ENCODE measurements around the gene VPS4A. TPM values are rescaled to one million over a fixed set of nuclear protein-coding genes. Genes with fewer than 3 reads are reported as not detected.
A peak's percentile ranks its signal among the peaks of the same experiment; 100 is the strongest.

The VPS4A gene
- total RNA-seq, 1 experiment from 2014 or later: 18.3 TPM

- Histone ChIP-seq H3K4me2 (ENCODE audit: low read depth, low read length, poor library complexity, severe bottlenecking) (no peak overlapping the region), H3K27me3 (ENCODE audit: low read length) (no peaks in the 10 kb centered on the region), H3K27ac (ENCODE audit: low read length) (no peak overlapping the region), H3K36me3 (ENCODE audit: insufficient read depth, low read length) (peaks cover 10% of the 10 kb centered on the region; the same call in 1 of the 2 replicates), H3K79me2 (ENCODE audit: low read length) (peaks cover 33% of the 10 kb centered on the region), H2AFZ (ENCODE audit: low read length) (no peak overlapping the region), H3K9me3 (ENCODE audit: low read length) (no peaks in the 10 kb centered on the region), H3K9ac (ENCODE audit: low read length) (no peak overlapping the region), H3K4me1 (ENCODE audit: low read length) (peaks cover 15% of the 10 kb centered on the region), H3K9me2 (replicated peaks; ENCODE audit: insufficient read depth, low read length) (no peaks in the 10 kb centered on the region), H4K20me1 (ENCODE audit: insufficient read depth, low read depth, low read length) (peaks cover 14% of the 10 kb centered on the region), H3K4me3 (ENCODE audit: low read length) (no peak overlapping the region)
- no peak for DNase-seq
Observed at GRCh38 chr16:69309316-69309715, 1.8 kb upstream of the VPS4A start.

DNA sequence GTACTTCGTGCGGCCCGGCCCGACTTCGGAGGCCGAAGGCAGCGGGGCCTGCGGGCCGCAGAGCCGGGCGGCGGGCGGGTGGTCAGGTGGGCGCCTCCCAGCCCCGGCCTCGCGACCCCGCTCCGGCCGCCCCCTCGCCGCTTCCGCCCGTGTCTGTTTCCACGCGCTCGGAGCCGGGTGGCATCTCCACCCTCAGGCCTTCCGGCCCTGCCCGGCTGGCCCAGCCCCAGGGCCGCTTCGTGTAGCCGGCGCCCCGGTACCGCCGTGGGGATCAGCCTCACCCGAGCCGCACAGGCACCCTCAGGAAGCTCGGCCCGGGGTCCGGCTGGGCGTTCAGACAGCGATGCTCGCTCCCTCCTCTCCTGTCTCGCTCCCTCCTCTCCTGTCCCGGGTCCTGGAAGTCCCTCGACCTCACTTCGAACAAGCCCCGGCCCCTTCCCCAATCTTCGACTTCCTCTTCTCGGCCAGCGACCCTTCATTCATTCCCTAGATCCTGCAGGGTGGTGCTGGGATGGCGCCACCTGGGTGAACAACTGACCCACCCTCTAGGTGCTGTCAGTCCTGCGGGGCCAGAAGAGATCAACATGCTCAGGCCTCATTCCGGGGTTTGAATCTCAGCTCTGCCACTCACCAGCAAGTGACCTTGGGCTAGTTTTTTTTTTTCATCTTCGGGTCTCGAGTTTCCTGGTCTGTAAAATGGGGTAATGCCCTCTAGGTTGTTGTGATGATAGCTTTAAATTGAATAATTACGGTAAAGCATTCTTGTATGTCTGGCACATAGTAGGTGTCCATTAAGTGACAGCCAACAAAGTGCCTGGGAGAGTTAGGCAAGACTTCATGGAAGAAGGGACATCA, 610 bp downstream of the VPS4A start:
- H3K27me3 ChIP-seq (ENCODE audit: low read length): no peaks in the 10 kb centered on the region
- H3K36me3 ChIP-seq (ENCODE audit: insufficient read depth, low read length): peaks cover 14% of the 10 kb centered on the region
- H3K27ac ChIP-seq (ENCODE audit: low read length): peak overlapping the region; percentile 60; the same call in 1 of the 2 replicates
- H3K79me2 ChIP-seq (ENCODE audit: low read length): peaks cover 38% of the 10 kb centered on the region
- peak overlapping the region; percentile 98 for H3K9ac ChIP-seq (ENCODE audit: low read length)
- peak; percentile 80 for DNase-seq
- no peaks in the 10 kb centered on the region for H3K9me2 ChIP-seq (replicated peaks; ENCODE audit: insufficient read depth, low read length)
- H3K9me3 ChIP-seq (ENCODE audit: low read length): no peaks in the 10 kb centered on the region
- peaks cover 7% of the 10 kb centered on the region for H3K4me1 ChIP-seq (ENCODE audit: low read length)
- no peak overlapping the region; the same call in 1 of the 2 replicates for H2AFZ ChIP-seq (ENCODE audit: low read length)
- peak overlapping the region; percentile 84 for H3K4me3 ChIP-seq (ENCODE audit: low read length)
- peak overlapping the region; percentile 87 for H3K4me2 ChIP-seq (ENCODE audit: low read depth, low read length, poor library complexity, severe bottlenecking)
- peaks cover 17% of the 10 kb centered on the region for H4K20me1 ChIP-seq (ENCODE audit: insufficient read depth, low read depth, low read length)

GRCh38 chr16:69313469-69313868, 2.3 kb downstream of the VPS4A start:
- Histone ChIP-seq H3K4me1 (ENCODE audit: low read length) (peaks cover 7% of the 10 kb centered on the region), H3K4me3 (ENCODE audit: low read length) (no peak overlapping the region), H3K4me2 (ENCODE audit: low read depth, low read length, poor library complexity, severe bottlenecking) (no peak overlapping the region), H2AFZ (ENCODE audit: low read length) (no peak overlapping the region), H4K20me1 (ENCODE audit: insufficient read depth, low read depth, low read length) (peaks cover 17% of the 10 kb centered on the region), H3K36me3 (ENCODE audit: insufficient read depth, low read length) (peaks cover 14% of the 10 kb centered on the region), H3K9me3 (ENCODE audit: low read length) (no peaks in the 10 kb centered on the region), H3K79me2 (ENCODE audit: low read length) (peaks cover 38% of the 10 kb centered on the region), H3K27me3 (ENCODE audit: low read length) (no peaks in the 10 kb centered on the region), H3K27ac (ENCODE audit: low read length) (no peak overlapping the region), H3K9me2 (replicated peaks; ENCODE audit: insufficient read depth, low read length) (no peaks in the 10 kb centered on the region), H3K9ac (ENCODE audit: low read length) (no peak overlapping the region)
- DNase-seq: no peak

- no peaks in the 10 kb centered on the region for H3K9me2 ChIP-seq (replicated peaks; ENCODE audit: insufficient read depth, low read length)
- H3K4me1 ChIP-seq (ENCODE audit: low read length): peaks cover 7% of the 10 kb centered on the region
- no peak overlapping the region for H3K4me2 ChIP-seq (ENCODE audit: low read depth, low read length, poor library complexity, severe bottlenecking)
- H3K4me3 ChIP-seq (ENCODE audit: low read length): no peak overlapping the region
- DNase-seq: no peak
- H2AFZ ChIP-seq (ENCODE audit: low read length): no peak overlapping the region
- peaks cover 17% of the 10 kb centered on the region for H4K20me1 ChIP-seq (ENCODE audit: insufficient read depth, low read depth, low read length)
- H3K36me3 ChIP-seq (ENCODE audit: insufficient read depth, low read length): peaks cover 14% of the 10 kb centered on the region
- peaks cover 38% of the 10 kb centered on the region for H3K79me2 ChIP-seq (ENCODE audit: low read length)
- no peak overlapping the region for H3K9ac ChIP-seq (ENCODE audit: low read length)
- H3K27me3 ChIP-seq (ENCODE audit: low read length): no peaks in the 10 kb centered on the region
- no peaks in the 10 kb centered on the region for H3K9me3 ChIP-seq (ENCODE audit: low read length)
- H3K27ac ChIP-seq (ENCODE audit: low read length): no peak overlapping the region
Observed at GRCh38 chr16:69314534-69314933, 3.4 kb downstream of the VPS4A start.

GRCh38 chr16:69315486-69316311, 4.5 kb downstream of the VPS4A start:
- Histone ChIP-seq H3K27me3 (ENCODE audit: low read length) (no peaks in the 10 kb centered on the region), H3K9ac (ENCODE audit: low read length) (no peak overlapping the region), H2AFZ (ENCODE audit: low read length) (no peak overlapping the region), H3K9me2 (replicated peaks; ENCODE audit: insufficient read depth, low read length) (no peaks in the 10 kb centered on the region), H3K79me2 (ENCODE audit: low read length) (peaks cover 35% of the 10 kb centered on the region), H3K4me3 (ENCODE audit: low read length) (no peak overlapping the region), H4K20me1 (ENCODE audit: insufficient read depth, low read depth, low read length) (peaks cover 17% of the 10 kb centered on the region), H3K4me1 (ENCODE audit: low read length) (peaks cover 5% of the 10 kb centered on the region), H3K36me3 (ENCODE audit: insufficient read depth, low read length) (peaks cover 19% of the 10 kb centered on the region), H3K27ac (ENCODE audit: low read length) (no peak overlapping the region), H3K4me2 (ENCODE audit: low read depth, low read length, poor library complexity, severe bottlenecking) (no peak overlapping the region), H3K9me3 (ENCODE audit: low read length) (no peaks in the 10 kb centered on the region)
- DNase-seq: no peak

DNA sequence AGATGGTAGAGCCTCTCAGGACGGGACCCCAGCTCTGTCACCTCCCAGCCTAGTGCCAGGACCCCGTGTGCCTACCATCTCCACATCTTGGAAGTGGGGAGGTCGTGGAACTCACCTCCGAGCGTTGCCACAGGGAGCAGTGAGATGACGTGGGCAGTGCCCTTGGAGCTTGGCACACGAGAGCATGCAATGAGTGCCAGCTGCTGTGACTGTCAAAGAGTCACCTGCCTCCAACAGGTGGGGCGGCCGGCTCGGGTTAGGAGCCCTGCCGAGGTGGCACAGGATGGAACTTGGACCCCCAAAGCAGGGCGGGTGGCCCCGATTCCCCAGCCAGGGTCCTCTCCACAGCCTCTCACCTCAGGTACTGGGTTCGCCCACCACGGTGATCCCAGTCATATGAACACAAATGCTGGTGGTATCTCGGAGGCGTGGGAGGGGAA, 5.5 kb downstream of the VPS4A start:
- peaks cover 32% of the 10 kb centered on the region for H3K79me2 ChIP-seq (ENCODE audit: low read length)
- no peaks in the 10 kb centered on the region for H3K9me2 ChIP-seq (replicated peaks; ENCODE audit: insufficient read depth, low read length)
- peaks cover 23% of the 10 kb centered on the region for H3K36me3 ChIP-seq (ENCODE audit: insufficient read depth, low read length)
- no peak overlapping the region for H3K4me3 ChIP-seq (ENCODE audit: low read length)
- H3K9me3 ChIP-seq (ENCODE audit: low read length): no peaks in the 10 kb centered on the region
- peaks cover 17% of the 10 kb centered on the region for H4K20me1 ChIP-seq (ENCODE audit: insufficient read depth, low read depth, low read length)
- peaks cover 4% of the 10 kb centered on the region for H3K4me1 ChIP-seq (ENCODE audit: low read length)
- no peak overlapping the region for H3K4me2 ChIP-seq (ENCODE audit: low read depth, low read length, poor library complexity, severe bottlenecking)
- no peak overlapping the region for H3K27ac ChIP-seq (ENCODE audit: low read length)
- H2AFZ ChIP-seq (ENCODE audit: low read length): no peak overlapping the region
- H3K9ac ChIP-seq (ENCODE audit: low read length): no peak overlapping the region
- no peak for DNase-seq
- no peaks in the 10 kb centered on the region for H3K27me3 ChIP-seq (ENCODE audit: low read length)

DNA sequence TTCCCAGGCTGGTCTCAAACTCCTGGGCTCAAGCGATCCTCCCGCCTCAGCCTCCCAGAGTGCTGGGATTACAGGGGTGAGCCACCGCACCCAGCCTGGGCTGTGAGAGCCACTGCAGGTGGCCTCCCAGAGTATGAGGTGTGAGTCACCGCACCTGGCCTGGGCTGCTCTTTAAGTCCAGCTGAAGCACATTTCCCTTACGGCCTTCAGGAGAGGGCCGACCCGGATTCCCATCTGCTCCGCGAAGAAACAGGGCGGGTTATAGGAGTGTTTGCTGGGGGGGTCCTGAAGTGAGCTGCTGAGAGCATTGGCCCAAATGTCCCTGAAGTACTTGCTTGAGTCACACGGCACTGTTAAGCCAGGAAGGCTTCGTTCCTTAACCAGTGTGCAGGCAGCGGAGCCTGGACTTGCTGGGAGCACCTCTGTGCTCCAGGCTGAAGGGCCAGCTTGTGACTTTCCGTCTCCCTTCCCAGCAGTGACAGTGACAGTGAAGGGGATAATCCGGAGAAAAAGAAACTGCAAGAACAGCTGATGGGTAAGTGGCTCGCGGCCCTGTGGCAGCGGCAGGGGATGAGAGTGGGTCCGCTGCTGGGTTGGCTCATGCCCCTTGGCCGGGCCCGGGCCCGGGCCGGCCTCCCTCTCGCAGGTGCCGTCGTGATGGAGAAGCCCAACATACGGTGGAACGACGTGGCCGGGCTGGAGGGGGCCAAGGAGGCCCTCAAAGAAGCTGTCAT, 7.2 kb downstream of the VPS4A start:
- H3K9me2 ChIP-seq (replicated peaks; ENCODE audit: insufficient read depth, low read length): no peaks in the 10 kb centered on the region
- H2AFZ ChIP-seq (ENCODE audit: low read length): no peak overlapping the region
- H3K4me2 ChIP-seq (ENCODE audit: low read depth, low read length, poor library complexity, severe bottlenecking): no peak overlapping the region
- no peaks in the 10 kb centered on the region for H3K9me3 ChIP-seq (ENCODE audit: low read length)
- H3K36me3 ChIP-seq (ENCODE audit: insufficient read depth, low read length): peaks cover 25% of the 10 kb centered on the region
- peaks cover 27% of the 10 kb centered on the region for H3K79me2 ChIP-seq (ENCODE audit: low read length)
- H3K27ac ChIP-seq (ENCODE audit: low read length): no peak overlapping the region
- DNase-seq: no peak
- no peak overlapping the region for H3K9ac ChIP-seq (ENCODE audit: low read length)
- peaks cover 13% of the 10 kb centered on the region for H4K20me1 ChIP-seq (ENCODE audit: insufficient read depth, low read depth, low read length)
- no peaks in the 10 kb centered on the region for H3K4me1 ChIP-seq (ENCODE audit: low read length)
- no peaks in the 10 kb centered on the region for H3K27me3 ChIP-seq (ENCODE audit: low read length)
- H3K4me3 ChIP-seq (ENCODE audit: low read length): no peak overlapping the region

All from Karpas-422 (cell line).